B cell (primary cell): Measurements from ENCODE around the gene COMT. TPM values are rescaled to one million over a fixed set of nuclear protein-coding genes. Genes with fewer than 3 reads are reported as not detected.

ENCODE experiments used
- ATAC-seq: fragments of 200-7000 bp; cut with Tn5 transposase; one replicate; pipeline ENCODE4 v1.10.0; 2021; ENCODE audit warnings: low read depth, mild to moderate bottlenecking, moderate number of reproducible peaks, moderate library complexity
- CTCF ChIA-PET: fragments of 350-600 bp; sonication (Branson Sonifier 250); formaldehyde crosslinking; loops from one replicate; lab custom pipeline; 2021; ENCODE audit warnings: antibody characterized with exemption, inconsistent platforms; lab: Charles Lee
- POLR2A ChIA-PET: fragments of 350-600 bp; sonication (Branson Sonifier 250); formaldehyde crosslinking; loops from one replicate; lab custom pipeline; 2021; ENCODE audit warnings: antibody characterized with exemption; lab: Charles Lee
- DNase-seq: peaks from one replicate; pipeline ENCODE4 v3.0.0; 2013
- H2AFZ ChIP-seq: 2 replicates; pipeline ENCODE4 v1.6.1; 2012; ENCODE audit warnings: mild to moderate bottlenecking, low read depth, low read length; ENCODE audit not compliant: insufficient read depth, poor library complexity, severe bottlenecking
- H3K27ac ChIP-seq, 2 donors: 1 replicate in 1 of 2; 2 replicates in 1 of 2; pipeline ENCODE4 v1.5.1; 2012 to 2013; ENCODE audit warnings: low read length in 2 of 2, mild to moderate bottlenecking in 2 of 2, moderate library complexity in 1 of 2
- H3K27me3 ChIP-seq, 4 experiments: fragments of 200-600 bp in 1 of 4; sonication (generic) in 1 of 4; replicated peaks in 1 of 4; 1 replicate in 2 of 4; 2 replicates in 2 of 4; pipeline versions ENCODE4 v1.6.1 to v1.7.0; 2013 to 2016; ENCODE audit warnings: low read length in 3 of 4, mild to moderate bottlenecking in 2 of 4, mixed read lengths in 1 of 4, moderate library complexity in 1 of 4; ENCODE audit not compliant: insufficient read depth in 4 of 4, control insufficient read depth in 3 of 4; ENCODE audit errors: control extremely low read depth in 1 of 4
- H3K36me3 ChIP-seq, 2 experiments: replicated peaks in 1 of 2; 1 replicate in 1 of 2; 2 replicates in 1 of 2; pipeline versions ENCODE4 v1.6.1 to v1.7.1; 2013; ENCODE audit warnings: low read length in 1 of 2; ENCODE audit not compliant: insufficient read depth in 2 of 2, control insufficient read depth in 1 of 2; ENCODE audit errors: control extremely low read depth in 1 of 2, extremely low read depth in 1 of 2
- H3K4me1 ChIP-seq, 2 donors: fragments of 200-600 bp in 1 of 2; sonication (generic) in 1 of 2; 1 replicate in 1 of 2; 2 replicates in 1 of 2; pipeline versions ENCODE4 v1.5.1 to v1.6.1; 2013 to 2017; ENCODE audit warnings: low read length in 2 of 2; ENCODE audit not compliant: control insufficient read depth in 2 of 2, insufficient read depth in 2 of 2
- H3K4me2 ChIP-seq: replicated peaks from 2 replicates; pipeline ENCODE3; 2012; ENCODE audit warnings: mild to moderate bottlenecking, low read depth, low read length; ENCODE audit not compliant: poor library complexity, severe bottlenecking
- H3K4me3 ChIP-seq, 5 experiments: fragments of 200-600 bp in 1 of 5; sonication (generic) in 1 of 5; 1 replicate in 3 of 5; 2 replicates in 2 of 5; pipeline versions ENCODE4 v1.5.1 to v1.7.0; 2011 to 2016; ENCODE audit warnings: low read length in 4 of 5, mild to moderate bottlenecking in 4 of 5, low read depth in 2 of 5, control low read depth in 1 of 5, moderate library complexity in 1 of 5; ENCODE audit not compliant: insufficient read depth in 1 of 5; ENCODE audit errors: control extremely low read depth in 1 of 5, extremely low read depth in 1 of 5
- H3K79me2 ChIP-seq: fragments of 200-600 bp; sonication (generic); one replicate; pipeline ENCODE4 v1.6.0; 2016; ENCODE audit warnings: low read length; ENCODE audit not compliant: control insufficient read depth, insufficient read depth
- H3K9ac ChIP-seq: fragments of 200-600 bp; sonication (generic); 2 replicates; pipeline ENCODE4 v1.6.1; 2017; ENCODE audit warnings: mild to moderate bottlenecking, low read length, moderate library complexity
- H3K9me3 ChIP-seq, 3 donors: one replicate each; pipeline versions ENCODE4 v1.6.1 to v1.7.1; 2013; ENCODE audit warnings: low read length in 2 of 3; ENCODE audit not compliant: control insufficient read depth in 2 of 3, insufficient read depth in 1 of 3; ENCODE audit errors: control extremely low read depth in 1 of 3
- H4K20me1 ChIP-seq: 2 replicates; pipeline ENCODE4 v1.6.0; 2012; ENCODE audit warnings: mild to moderate bottlenecking, low read length; ENCODE audit not compliant: insufficient read depth, control insufficient read depth, poor library complexity, severe bottlenecking
- H3K27ac Mint-ChIP-seq: one replicate; pipeline ENCODE4 v1.8.0; 2021; ENCODE audit warnings: mixed read lengths
- H3K27me3 Mint-ChIP-seq: one replicate; pipeline ENCODE4 v1.8.0; 2021; ENCODE audit warnings: mixed read lengths
- H3K4me1 Mint-ChIP-seq: one replicate; pipeline ENCODE4 v1.8.0; 2021; ENCODE audit warnings: mixed read lengths
- H3K4me3 Mint-ChIP-seq: one replicate; pipeline ENCODE4 v1.8.0; 2021; ENCODE audit warnings: mixed read lengths
- H3K9me3 Mint-ChIP-seq: one replicate; pipeline ENCODE4 v1.8.0; 2022; ENCODE audit warnings: mixed read lengths; ENCODE audit not compliant: insufficient read depth
- EZH2 ChIP-seq: IDR thresholded peaks from 2 replicates; pipeline ENCODE4 v1.6.1; 2012; ENCODE audit warnings: borderline replicate concordance, low read depth, mild to moderate bottlenecking, moderate library complexity, low read length; ENCODE audit not compliant: insufficient read depth, poor library complexity, severe bottlenecking
- WGBS: methylation state at CpG from one replicate; pipeline ENCODE4 v1.1.5; 2013; ENCODE audit warnings: missing lambda C conversion rate; ENCODE audit not compliant: insufficient coverage; 5-methylcytosine and 5-hydroxymethylcytosine counted together
- intact Hi-C: fragments of 100-400 bp; cut with micrococcal nuclease; formaldehyde crosslinking; loops from one replicate; pipeline ENCODE4 v1.10.0; 2022
- polyA plus RNA-seq: library from polyadenylated mRNA; depleted of rRNA; stranded (reverse); fragments of >200 nt; gene quantifications from 2 replicates; pipeline ENCODE4 v1.2.3, GENCODE V29; 2012
- total RNA-seq, 2 donors: library from RNA; stranded (reverse); fragments of 120-200 nt in 1 of 2; gene quantifications; 1 replicate in 1 of 2; 2 replicates in 1 of 2; pipeline versions ENCODE4 v1.2.3 to v1.2.4, GENCODE V29; 2013 to 2022
- TF ChIP-seq, protein P1 (sequence below): fragments of 200-600 bp; IDR thresholded peaks from one replicate; pipeline ENCODE4 v1.8.0; 2022; ENCODE audit warnings: antibody characterized with exemption, mild to moderate bottlenecking

The COMT gene
- total and polyA plus RNA-seq, 2 donors (not counting 1 experiment from before 2014, with no cell fraction given), result 32.6 to 58.3 TPM

DNA sequence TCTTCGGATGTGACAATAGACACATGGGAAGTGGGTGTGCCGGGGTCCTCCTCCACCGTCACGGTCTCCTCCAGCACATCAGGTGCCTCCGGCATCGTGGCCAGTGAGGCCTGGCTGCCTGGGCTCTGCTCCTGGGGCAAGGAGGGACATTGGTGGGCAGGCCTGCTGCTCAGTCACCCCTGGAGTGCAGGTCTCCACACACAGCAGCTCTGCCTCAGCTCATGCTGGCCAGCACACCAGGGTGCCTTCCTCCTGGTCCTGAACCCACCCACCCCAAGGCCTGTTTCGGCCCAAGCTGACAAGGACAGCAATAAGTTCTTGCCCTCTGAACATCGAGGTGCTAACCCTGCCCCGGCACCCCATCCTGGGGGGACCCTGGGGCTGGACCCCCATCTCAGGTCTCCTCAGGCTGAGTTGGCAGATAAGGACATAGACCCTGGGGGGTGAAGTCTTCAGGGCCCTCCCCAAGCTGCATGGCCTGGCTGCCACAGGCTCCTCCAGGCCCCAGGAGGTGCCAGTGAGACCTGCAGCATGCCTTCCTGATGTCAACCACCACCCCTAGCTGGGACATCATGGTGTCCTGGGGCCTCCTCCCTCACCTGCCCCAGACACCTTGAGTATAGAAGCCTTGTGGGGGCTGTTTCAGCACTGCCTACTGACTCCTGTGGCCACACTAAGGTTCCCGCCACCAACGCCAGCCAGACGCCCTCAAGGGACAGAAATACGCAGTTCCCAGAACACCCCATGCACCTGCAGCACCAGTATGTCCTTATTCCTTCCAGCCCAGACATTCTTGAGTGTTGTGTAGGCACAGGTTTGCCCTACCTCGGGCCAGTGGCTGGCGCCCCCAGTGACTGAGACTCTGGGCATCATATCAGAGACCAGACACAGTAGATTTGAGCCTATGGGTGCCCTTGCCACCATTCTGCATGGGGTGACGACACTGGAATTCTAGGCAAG lies 40.7 kb downstream of the COMT start:
- H3K9me3 ChIP-seq, result no peaks in the 10 kb centered on the region
- H3K27me3 Mint-ChIP-seq, result no peaks in the 10 kb centered on the region
- ChIA-PET CTCF (interaction anchor here (0.8 to 1.1 kb wide), 2 partner anchors 31 to 56 kb away, joined by 3 to 4 read pairs; no protein-coding TSS in a partner anchor), POLR2A (interaction anchor here (0.6 kb wide), 1 partner anchor 122 kb away, joined by 3 read pairs; no protein-coding TSS in a partner anchor)
- H3K9ac ChIP-seq, result no peak overlapping the region
- H3K36me3 ChIP-seq, result no peaks in the 10 kb centered on the region
- DNase-seq, result no peak
- H3K4me3 Mint-ChIP-seq, result no peak overlapping the region
- no peak for TF ChIP-seq EZH2
- TF ChIP-seq, protein P1, sequence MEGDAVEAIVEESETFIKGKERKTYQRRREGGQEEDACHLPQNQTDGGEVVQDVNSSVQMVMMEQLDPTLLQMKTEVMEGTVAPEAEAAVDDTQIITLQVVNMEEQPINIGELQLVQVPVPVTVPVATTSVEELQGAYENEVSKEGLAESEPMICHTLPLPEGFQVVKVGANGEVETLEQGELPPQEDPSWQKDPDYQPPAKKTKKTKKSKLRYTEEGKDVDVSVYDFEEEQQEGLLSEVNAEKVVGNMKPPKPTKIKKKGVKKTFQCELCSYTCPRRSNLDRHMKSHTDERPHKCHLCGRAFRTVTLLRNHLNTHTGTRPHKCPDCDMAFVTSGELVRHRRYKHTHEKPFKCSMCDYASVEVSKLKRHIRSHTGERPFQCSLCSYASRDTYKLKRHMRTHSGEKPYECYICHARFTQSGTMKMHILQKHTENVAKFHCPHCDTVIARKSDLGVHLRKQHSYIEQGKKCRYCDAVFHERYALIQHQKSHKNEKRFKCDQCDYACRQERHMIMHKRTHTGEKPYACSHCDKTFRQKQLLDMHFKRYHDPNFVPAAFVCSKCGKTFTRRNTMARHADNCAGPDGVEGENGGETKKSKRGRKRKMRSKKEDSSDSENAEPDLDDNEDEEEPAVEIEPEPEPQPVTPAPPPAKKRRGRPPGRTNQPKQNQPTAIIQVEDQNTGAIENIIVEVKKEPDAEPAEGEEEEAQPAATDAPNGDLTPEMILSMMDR, result no peak
- no peak overlapping the region for H3K4me3 ChIP-seq
- H3K27ac Mint-ChIP-seq, result no peak overlapping the region
- no peak overlapping the region for H3K4me2 ChIP-seq
- H3K27ac ChIP-seq, result no peak overlapping the region
- 91% methylated on average over 15 of the region's 16 CpGs for WGBS
- H2AFZ ChIP-seq, result no peak overlapping the region
- H3K4me1 Mint-ChIP-seq, result peaks cover 7% of the 10 kb centered on the region
- H3K79me2 ChIP-seq, result no peaks in the 10 kb centered on the region
- peaks cover 10% of the 10 kb centered on the region in 2 donors for H3K4me1 ChIP-seq
- peaks cover 0 to 11% (median 0%) of the 10 kb centered on the region in 4 experiments for H3K27me3 ChIP-seq
- H4K20me1 ChIP-seq, result no peaks in the 10 kb centered on the region
- no peaks in the 10 kb centered on the region for H3K9me3 Mint-ChIP-seq
- intact Hi-C loops, result loop anchor here (5.0 kb wide), 1 partner anchor 600 kb away; no protein-coding TSS in a partner anchor
- no peak for ATAC-seq
